Lower lobe of right lung (tissue), 2 donors: ENCODE measurements around the gene ALLC. TPM values are rescaled to one million over a fixed set of nuclear protein-coding genes. Genes with fewer than 3 reads are reported as not detected.

ENCODE experiments used
- ATAC-seq, 2 donors: fragments of 200-7000 bp; cut with Tn5 transposase; one replicate each; pipeline ENCODE4 v1.9.1; 2020 to 2022; ENCODE audit warnings: mild to moderate bottlenecking in 2 of 2, moderate library complexity in 2 of 2
- DNase-seq: peaks from one replicate; pipeline ENCODE4 v3.0.0-alpha.2; 2020
- H3K27ac ChIP-seq: fragments of 200-600 bp; one replicate; pipeline ENCODE4 v1.8.0; 2022
- H3K27me3 ChIP-seq: fragments of 200-600 bp; one replicate; pipeline ENCODE4 v1.8.0; 2022; ENCODE audit warnings: low read depth
- H3K36me3 ChIP-seq: fragments of 200-600 bp; one replicate; pipeline ENCODE4 v1.8.0; 2022; ENCODE audit warnings: mild to moderate bottlenecking
- H3K4me1 ChIP-seq: fragments of 200-600 bp; one replicate; pipeline ENCODE4 v1.8.0; 2022
- H3K4me3 ChIP-seq: fragments of 200-600 bp; one replicate; pipeline ENCODE4 v1.8.0; 2022; ENCODE audit warnings: mild to moderate bottlenecking
- H3K9me3 ChIP-seq: fragments of 200-600 bp; one replicate; pipeline ENCODE4 v1.8.0; 2022
- intact Hi-C: fragments of 100-400 bp; cut with DNase I; formaldehyde crosslinking; loops from one replicate; pipeline ENCODE4 v1.11.0; 2022
- total RNA-seq: library from RNA; stranded (reverse); fragmentation: NEBNext Ultra II Directional; extraction: Animal tissue kit (Norgen Biotek cat#: 25700); gene quantifications from one replicate; pipeline ENCODE4 v1.2.1, GENCODE V29; 2021
- TF ChIP-seq, protein P1 (sequence below): fragments of 200-600 bp; IDR thresholded peaks from one replicate; pipeline ENCODE4 v1.8.0; 2022; ENCODE audit warnings: antibody characterized with exemption, mild to moderate bottlenecking
- donor health status: DM: no; HTN: yes; CAD: no; lungs with severe emphysema.

The ALLC gene
- total RNA-seq, 1 donor from 2014 or later, result not detected

DNA sequence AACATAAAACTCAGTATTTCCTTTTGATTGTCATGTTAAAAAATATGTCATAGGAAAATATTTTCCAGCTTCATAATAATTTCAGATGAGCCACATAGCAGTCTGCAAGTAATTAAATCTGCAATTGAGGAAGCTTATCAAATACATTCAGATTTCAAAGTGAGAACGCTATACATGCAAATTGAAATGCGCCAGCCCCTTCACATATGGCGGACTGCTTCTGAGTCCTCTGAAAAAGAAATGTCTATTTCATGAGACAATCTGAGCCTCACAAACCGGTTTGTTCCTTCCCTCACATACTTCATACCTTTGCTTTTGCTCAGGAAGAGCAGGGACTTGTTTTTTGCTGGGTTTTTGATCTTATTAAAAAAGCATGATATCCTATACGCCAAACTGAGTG is 43.1 kb downstream of the ALLC start:
- no peak for DNase-seq
- no peak for ATAC-seq
- H3K9me3 ChIP-seq, result no peaks in the 10 kb centered on the region
- peaks cover 34% of the 10 kb centered on the region for H3K27me3 ChIP-seq
- TF ChIP-seq, protein P1, sequence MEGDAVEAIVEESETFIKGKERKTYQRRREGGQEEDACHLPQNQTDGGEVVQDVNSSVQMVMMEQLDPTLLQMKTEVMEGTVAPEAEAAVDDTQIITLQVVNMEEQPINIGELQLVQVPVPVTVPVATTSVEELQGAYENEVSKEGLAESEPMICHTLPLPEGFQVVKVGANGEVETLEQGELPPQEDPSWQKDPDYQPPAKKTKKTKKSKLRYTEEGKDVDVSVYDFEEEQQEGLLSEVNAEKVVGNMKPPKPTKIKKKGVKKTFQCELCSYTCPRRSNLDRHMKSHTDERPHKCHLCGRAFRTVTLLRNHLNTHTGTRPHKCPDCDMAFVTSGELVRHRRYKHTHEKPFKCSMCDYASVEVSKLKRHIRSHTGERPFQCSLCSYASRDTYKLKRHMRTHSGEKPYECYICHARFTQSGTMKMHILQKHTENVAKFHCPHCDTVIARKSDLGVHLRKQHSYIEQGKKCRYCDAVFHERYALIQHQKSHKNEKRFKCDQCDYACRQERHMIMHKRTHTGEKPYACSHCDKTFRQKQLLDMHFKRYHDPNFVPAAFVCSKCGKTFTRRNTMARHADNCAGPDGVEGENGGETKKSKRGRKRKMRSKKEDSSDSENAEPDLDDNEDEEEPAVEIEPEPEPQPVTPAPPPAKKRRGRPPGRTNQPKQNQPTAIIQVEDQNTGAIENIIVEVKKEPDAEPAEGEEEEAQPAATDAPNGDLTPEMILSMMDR, result no peak
- no peak overlapping the region for H3K4me3 ChIP-seq
- H3K27ac ChIP-seq, result no peak overlapping the region
- no peaks in the 10 kb centered on the region for H3K4me1 ChIP-seq
- no peaks in the 10 kb centered on the region for H3K36me3 ChIP-seq
- intact Hi-C loops, result no loop called here

DNA sequence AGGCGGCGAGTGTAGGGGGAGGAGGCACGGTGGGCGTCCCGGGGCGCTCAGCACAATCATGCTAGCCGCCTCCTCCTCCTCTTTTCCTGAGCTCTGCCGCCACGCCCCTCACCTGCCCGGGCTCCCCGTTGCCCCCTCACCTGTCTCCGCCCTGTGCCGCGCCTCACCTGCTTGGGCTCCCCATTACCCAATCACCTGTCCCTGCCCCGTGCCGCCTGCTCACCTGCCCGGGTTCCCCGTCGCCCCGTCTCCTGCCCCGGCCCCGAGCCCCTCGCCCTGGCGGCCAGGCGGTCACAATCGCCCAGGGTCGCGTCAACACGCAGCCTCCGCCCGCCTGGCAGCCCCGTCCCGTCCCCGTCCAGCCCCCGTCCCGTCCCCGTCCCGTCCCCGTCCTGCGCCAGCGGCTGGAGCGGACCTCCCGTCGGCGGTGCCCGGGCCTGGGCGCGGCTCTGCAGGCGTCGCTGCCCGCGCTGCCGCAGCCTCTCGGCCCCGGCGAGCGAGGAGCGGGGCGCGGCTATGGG is 45.3 kb downstream of the ALLC start, which contains the start of gene DCDC2C:
DCDC2C (plus strand) TSS at position 340 of the 521 bp plus-strand sequence; CDS start at position 517, 177 bp downstream.
- H3K27me3 ChIP-seq, result peaks cover 34% of the 10 kb centered on the region
- no peak for DNase-seq
- no peak within 1 kb of the TSS for H3K4me3 ChIP-seq
- no peaks in the 10 kb centered on the region for H3K36me3 ChIP-seq
- H3K4me1 ChIP-seq, result no peaks in the 10 kb centered on the region
- H3K9me3 ChIP-seq, result no peaks in the 10 kb centered on the region
- H3K27ac ChIP-seq, result no peak within 1 kb of the TSS
- ATAC-seq, result peak; percentile 29
- intact Hi-C loops, result no loop called here
- TF ChIP-seq, protein P1, result no peak

DNA sequence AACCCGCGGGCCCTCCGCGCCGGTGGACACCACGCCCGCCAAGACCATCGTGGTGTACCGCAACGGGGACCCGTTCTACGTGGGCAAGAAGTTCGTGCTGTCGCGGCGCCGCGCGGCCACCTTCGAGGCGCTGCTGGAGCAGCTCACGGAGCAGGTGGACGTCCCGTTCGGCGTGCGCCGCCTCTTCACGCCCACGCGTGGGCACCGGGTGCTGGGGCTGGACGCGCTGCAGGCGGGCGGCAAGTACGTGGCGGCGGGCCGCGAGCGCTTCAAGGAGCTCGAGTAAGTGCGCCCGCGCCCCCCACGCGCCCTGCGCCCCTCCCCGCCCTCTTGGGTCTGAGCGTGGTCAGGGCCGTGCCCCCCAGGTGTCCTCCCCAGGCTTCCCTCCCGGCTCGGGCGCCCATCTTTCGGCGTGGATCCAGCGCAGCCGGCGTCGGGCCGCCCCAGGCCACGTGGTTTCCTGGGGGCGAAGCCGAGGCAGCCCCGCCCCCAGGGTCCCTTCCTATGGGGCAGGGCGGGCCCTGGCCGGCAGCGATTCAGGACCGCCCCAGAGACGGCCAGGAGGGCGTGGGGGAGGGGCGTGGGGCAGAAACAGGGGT is 45.9 kb downstream of the ALLC start:
- H3K4me1 ChIP-seq, result no peaks in the 10 kb centered on the region
- no peaks in the 10 kb centered on the region for H3K9me3 ChIP-seq
- peaks cover 34% of the 10 kb centered on the region for H3K27me3 ChIP-seq
- no peak overlapping the region for H3K27ac ChIP-seq
- DNase-seq, result no peak
- intact Hi-C loops, result no loop called here
- no peak overlapping the region for H3K4me3 ChIP-seq
- TF ChIP-seq, protein P1, result no peak
- no peaks in the 10 kb centered on the region for H3K36me3 ChIP-seq
- ATAC-seq, result peak; percentile 26 to 49

DNA sequence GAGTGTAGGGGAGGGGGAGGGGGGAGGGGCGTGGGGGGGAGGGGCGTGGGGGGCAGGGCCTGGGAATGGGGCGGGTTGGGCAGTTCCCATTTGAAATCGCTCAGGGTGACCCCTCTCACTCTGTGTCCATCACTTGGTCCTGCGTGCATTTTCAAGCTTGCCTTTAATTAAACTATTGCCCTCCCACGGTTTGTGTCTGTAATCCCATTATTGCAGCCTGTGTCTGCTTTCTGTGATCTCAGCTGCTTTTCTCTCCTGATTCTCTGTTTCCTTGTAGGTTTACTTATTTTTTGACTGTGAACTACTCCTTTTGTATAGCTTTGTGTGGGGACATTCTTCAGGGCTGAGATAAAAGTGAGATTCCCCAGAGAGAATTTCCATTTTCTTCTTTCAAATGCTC is 46.7 kb downstream of the ALLC start:
- Histone ChIP-seq H3K4me1 (no peaks in the 10 kb centered on the region), H3K27ac (no peak overlapping the region), H3K27me3 (peaks cover 34% of the 10 kb centered on the region), H3K36me3 (no peaks in the 10 kb centered on the region), H3K9me3 (no peaks in the 10 kb centered on the region), H3K4me3 (no peak overlapping the region)
- ATAC-seq, result no peak
- no peak for DNase-seq
- TF ChIP-seq, protein P1, result no peak
- intact Hi-C loops, result no loop called here

DNA sequence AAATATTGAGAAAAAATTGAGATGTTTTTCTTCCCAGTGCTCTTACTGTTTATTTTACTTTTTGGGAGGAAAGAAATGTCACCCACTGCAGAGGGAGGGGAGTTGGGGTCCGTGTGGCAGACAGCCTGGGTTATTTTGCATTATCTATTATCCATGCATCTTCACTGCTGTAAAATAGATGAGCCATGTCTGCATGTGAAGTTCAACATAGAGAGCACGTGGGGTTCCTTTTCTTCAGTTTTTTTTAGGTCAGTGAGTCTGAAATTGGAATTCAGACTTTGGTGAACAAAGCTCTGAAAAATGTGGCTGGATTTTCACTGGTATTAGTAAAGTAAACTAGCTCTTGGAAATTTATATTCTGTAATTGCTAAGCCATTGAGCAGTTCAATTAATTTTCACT is 47.8 kb downstream of the ALLC start:
- H3K4me3 ChIP-seq, result no peak overlapping the region
- peaks cover 34% of the 10 kb centered on the region for H3K27me3 ChIP-seq
- intact Hi-C loops, result no loop called here
- no peak overlapping the region for H3K27ac ChIP-seq
- no peak for ATAC-seq
- TF ChIP-seq, protein P1, result no peak
- H3K9me3 ChIP-seq, result no peaks in the 10 kb centered on the region
- DNase-seq, result no peak
- H3K4me1 ChIP-seq, result no peaks in the 10 kb centered on the region
- no peaks in the 10 kb centered on the region for H3K36me3 ChIP-seq
